HG03342 (cell line): ENCODE measurements around the gene CTXN3.
A peak's percentile ranks its signal among the peaks of the same experiment; 100 is the strongest.

ENCODE experiments used
- ATAC-seq: cut with Tn5 transposase; IDR thresholded peaks from one replicate; pipeline ENCODE4 v1.9.1; 2021; ENCODE audit warnings: mild to moderate bottlenecking, moderate library complexity; ENCODE audit not compliant: unreplicated experiment

CTXN3 gene

DNA sequence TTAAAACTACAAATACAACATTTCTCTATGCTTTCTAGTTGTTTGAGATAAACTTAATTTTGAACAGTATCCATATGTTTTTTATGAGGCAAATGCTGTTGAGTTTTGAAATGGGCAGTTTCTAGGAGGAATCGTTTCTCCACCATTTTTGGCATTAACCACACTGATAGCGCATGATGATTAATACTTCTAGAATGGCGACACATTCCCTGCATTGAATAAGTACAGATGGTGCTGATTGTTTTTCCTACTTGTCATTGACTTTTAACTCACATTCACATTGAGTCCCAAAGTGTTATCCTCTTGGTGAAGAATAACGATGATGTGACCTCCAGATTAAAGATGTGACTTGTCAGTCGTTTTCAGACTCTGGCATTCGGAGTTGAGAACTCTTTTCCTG lies 47.8 kb downstream of the CTXN3 start:
- no peak for ATAC-seq

DNA sequence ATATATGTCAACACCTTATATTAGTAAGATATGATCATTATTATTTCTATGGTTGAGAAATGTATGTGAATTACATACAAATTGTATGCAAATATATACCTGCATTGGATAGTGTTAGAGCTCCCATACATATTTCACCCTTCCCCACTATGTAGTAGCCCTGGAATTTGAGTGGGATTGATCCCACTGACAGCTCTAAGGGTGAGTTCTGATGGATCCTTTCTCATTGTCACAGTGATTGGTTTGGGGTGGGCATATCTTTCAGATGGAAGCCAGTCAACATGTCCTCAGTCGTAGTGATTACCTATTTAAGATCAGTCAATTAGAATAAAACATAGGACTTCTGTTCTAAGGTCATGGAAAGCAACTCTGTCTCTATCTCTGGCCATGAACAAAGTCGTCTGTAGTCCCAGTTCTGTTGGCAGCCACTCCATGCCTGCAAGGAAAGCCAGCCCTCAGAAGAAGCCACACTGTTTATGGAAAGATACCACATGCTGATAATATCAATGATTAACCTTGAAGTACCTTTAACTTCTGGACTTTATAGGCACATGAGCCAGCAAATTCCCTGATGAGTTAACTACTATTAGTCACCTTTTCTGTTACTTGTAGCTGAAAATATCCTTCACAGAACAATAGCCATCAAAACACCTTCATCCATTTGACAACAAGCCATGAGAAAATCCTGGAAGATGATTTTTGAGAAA lies 49.2 kb downstream of the CTXN3 start:
- no peak for ATAC-seq

DNA sequence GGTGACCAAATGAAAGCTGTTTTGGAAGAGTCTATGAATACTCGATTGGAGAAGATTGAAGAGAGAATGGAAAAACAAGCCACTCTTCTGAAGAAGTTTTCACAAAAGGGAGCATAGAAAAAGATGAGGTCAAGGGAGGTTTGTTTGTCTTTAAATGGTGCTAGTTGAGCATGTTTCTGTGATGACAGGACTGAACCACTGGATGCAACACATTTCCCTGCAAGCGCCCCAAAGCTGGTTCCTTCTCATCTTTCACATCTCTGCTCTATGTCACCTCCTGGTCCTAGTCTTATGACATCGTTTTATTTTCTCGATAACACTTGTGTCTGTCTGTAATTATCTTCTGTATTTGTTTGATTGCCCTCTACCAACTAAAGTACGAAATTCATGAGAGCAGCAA lies 50.5 kb downstream of the CTXN3 start:
- no peak for ATAC-seq

DNA sequence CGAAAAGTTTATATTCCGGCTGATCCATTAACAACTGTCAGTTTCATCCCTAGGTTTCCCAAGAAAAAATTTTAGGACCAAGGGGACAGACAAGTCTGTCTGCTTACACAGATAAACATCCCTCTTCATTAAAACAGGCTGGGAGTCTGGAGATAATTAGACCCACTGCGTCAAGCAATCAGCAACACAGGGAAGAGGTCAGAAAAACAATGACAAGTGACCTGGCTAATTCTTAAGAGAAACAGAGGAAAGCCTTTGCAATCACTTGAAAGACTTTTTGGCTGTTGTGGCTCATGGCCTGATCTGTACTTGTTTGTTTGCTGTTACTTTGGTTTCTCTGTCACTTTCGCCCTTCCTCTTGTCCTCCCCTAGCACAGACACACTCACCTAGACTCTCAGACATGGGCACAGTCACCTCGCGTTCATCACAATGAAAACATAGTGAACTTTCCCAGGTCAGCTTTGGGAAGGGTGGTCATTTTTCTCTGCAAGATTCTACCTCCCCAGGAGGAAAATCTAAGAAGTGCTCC lies 51.4 kb downstream of the CTXN3 start:
- ATAC-seq: no peak

DNA sequence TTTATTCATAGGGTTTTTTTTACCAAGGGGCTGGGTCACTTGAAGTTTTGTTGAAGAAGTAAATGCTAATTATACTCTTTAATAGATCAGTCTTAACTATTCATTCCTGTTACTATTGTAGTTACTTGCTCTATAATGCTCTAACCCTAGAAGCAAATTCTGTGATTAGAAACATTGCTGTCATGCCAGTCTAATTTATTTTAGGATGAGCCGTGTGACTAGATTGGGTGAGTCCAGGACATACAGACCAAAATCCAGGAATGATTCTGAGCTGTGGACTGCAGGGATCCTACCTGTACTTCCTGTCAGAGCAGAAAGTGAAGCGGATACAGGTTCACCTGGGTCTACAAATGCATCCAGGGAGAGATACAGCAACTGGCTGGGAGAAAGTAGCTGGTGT lies 53.6 kb downstream of the CTXN3 start:
- no peak for ATAC-seq

DNA sequence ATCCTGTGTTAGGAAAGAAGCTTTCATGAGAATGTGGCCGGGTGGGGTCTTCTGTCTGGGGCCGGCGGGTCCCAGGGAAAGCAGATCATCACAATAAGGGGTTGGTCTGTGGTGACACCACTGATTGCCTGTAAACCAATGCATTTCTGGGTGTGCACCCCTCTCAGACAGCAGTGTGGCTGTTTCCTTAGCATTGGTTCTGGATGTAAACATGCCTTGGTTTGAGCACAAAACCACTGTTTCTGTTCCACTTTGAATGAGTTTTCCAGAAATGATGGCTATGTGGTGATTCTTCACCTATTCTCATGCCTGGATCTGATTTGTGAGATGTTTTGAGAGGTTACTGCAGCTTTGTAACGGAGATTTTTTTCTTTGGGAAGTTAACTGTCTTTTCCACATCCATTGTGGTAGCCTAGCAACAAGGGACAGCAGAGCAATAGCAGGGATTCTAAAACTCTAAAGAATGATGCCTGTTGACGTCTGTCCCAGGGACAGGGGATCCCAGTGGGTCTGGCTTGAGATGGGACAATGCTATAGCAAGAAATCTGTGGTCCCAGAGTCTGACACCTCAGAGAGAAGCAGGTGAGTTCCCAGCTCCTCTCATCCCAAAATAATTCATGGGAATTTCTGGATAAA lies 54.2 kb downstream of the CTXN3 start, which contains the start of gene CCDC192:
TSS of gene CCDC192 (plus strand) at position 466 of the 636 bp plus-strand sequence. CDS start at position 521, 55 bp downstream.
- ATAC-seq: no peak

DNA sequence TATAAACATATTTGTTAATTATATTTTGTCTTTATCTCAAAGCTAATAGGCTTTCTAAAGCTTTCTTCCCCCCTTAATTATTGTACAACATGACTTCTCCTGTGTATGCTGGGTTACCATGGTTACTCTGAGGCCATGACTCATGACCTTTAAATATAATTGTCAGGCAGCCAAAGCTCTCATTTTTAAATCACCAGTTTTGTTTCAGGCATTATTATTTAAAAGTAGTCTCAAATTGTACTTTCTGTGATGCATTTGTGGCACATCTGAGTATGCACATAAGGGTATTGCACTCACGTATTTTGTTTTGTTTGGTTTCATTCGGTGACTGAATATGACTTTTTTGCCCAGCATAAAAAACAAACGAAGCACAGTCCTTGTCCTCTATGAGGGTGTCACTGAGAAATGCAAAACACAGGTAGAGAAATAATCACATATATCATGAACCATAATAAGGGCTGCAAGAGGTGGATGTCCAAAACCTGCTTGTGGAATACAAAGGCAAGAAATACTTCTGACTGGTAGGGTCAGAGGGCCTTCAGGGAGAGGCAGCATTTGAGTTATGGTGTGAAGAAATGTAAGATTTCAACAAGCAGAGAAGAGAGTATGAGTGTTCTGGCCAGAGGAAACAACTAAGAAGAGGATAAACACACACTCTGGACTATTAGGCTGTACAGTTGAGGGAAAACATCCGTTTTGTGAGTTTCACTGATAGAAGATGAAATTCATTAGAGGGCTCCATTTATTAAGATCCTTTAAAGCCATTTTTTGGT lies 56.4 kb downstream of the CTXN3 start:
- ATAC-seq: peak; percentile 53

DNA sequence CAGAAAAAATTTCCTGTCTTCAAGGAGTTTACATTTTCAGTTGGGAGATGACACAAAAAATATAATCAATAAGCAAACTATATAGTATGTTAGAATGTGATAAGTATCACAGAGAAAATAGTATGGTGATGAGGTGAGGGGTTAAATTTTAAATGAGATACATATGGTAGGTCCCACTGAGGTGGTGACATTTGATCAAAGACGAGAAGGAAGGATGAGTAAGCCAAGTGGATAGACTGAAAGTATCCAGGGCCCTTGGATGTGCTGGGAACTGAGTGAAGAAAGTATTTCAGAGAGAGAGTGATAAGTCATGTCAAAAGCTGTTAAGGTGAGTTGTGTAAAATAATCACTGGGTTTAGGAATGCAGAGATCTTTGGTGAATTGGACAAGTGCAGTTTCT lies 57.8 kb downstream of the CTXN3 start:
- no peak for ATAC-seq

DNA sequence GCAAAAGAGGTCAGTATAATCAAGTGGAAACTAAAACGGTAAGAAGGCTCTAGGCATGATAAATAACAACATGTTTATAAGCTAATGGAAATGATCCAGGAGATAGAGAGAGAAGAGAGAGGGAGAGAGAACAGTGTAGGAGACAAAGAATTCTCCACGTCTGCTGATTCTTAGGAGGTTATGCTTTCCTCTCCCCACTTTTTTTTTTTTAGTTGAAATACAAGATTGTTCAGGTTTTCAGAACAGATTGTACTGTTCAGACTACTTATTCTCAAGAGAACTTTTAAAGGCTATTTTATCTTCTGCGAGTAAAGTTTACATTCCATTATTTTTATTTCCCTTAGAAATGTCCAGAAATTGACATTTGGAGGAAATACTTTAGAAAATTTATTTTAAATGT lies 58.3 kb downstream of the CTXN3 start:
- ATAC-seq: no peak
